HUDEP-2 (cell line): ENCODE measurements around the gene HAL.

ENCODE experiments used
- DNase-seq, 76 experiments: peaks; one replicate each; lab custom pipeline; 2025; ENCODE audit not compliant: unreplicated experiment in 76 of 76; lab: John Stamatoyannopoulos, UW

Gene HAL

GRCh38 chr12:95996034-95996658 is at the start of gene HAL:
TSS of gene HAL (minus strand) at chr12:95996344. CDS start at chr12:95995910, 434 bp downstream.
- DNase-seq = no peak

GRCh38 chr12:96045566-96045965 is 49.4 kb upstream of the HAL start:
- DNase-seq = no peak

GRCh38 chr12:96044943-96045290 is 48.8 kb upstream of the HAL start:
- no peak for DNase-seq

- DNase-seq = no peak
Measured at GRCh38 chr12:96044017-96044942, 48.1 kb upstream of the HAL start.

GRCh38 chr12:96041181-96041580 is 45.0 kb upstream of the HAL start:
- no peak for DNase-seq

GRCh38 chr12:96040305-96041133 is 44.4 kb upstream of the HAL start:
- DNase-seq = peak in 7 of 76 experiments; percentile 4 to 43 (median 13)

GRCh38 chr12:96039516-96039915 is 43.4 kb upstream of the HAL start:
- no peak for DNase-seq

- DNase-seq = no peak
Measured at GRCh38 chr12:96036765-96037455, 40.8 kb upstream of the HAL start.

GRCh38 chr12:96035283-96036236 is 39.4 kb upstream of the HAL start, which contains the start of gene LTA4H:
TSS of gene LTA4H (minus strand) at chr12:96035587. CDS start at chr12:96035519, 68 bp downstream.
- peak; percentile 35 to 96 (median 90) for DNase-seq

- DNase-seq = peak in 6 of 76 experiments; percentile 4 to 55 (median 8)
Measured at GRCh38 chr12:96034621-96035282, 38.6 kb upstream of the HAL start.

GRCh38 chr12:96033549-96034389 is 37.6 kb upstream of the HAL start:
- no peak for DNase-seq

GRCh38 chr12:96029826-96030225 is 33.7 kb upstream of the HAL start:
- DNase-seq = no peak

- no peak for DNase-seq
Measured at GRCh38 chr12:96028538-96028937, 32.4 kb upstream of the HAL start.

GRCh38 chr12:96026331-96026730 is 30.2 kb upstream of the HAL start:
- no peak for DNase-seq

GRCh38 chr12:96025518-96025917 is 29.4 kb upstream of the HAL start:
- DNase-seq = no peak

GRCh38 chr12:96020314-96021003 is 24.3 kb upstream of the HAL start:
- no peak for DNase-seq

- peak in 2 of 76 experiments; percentile 3 to 6 for DNase-seq
Measured at GRCh38 chr12:96015672-96016071, 19.5 kb upstream of the HAL start.
